ENCODE results near the gene YWHAQ.
A peak's percentile ranks its signal among the peaks of the same experiment; 100 is the strongest.

YWHAQ gene

DNA sequence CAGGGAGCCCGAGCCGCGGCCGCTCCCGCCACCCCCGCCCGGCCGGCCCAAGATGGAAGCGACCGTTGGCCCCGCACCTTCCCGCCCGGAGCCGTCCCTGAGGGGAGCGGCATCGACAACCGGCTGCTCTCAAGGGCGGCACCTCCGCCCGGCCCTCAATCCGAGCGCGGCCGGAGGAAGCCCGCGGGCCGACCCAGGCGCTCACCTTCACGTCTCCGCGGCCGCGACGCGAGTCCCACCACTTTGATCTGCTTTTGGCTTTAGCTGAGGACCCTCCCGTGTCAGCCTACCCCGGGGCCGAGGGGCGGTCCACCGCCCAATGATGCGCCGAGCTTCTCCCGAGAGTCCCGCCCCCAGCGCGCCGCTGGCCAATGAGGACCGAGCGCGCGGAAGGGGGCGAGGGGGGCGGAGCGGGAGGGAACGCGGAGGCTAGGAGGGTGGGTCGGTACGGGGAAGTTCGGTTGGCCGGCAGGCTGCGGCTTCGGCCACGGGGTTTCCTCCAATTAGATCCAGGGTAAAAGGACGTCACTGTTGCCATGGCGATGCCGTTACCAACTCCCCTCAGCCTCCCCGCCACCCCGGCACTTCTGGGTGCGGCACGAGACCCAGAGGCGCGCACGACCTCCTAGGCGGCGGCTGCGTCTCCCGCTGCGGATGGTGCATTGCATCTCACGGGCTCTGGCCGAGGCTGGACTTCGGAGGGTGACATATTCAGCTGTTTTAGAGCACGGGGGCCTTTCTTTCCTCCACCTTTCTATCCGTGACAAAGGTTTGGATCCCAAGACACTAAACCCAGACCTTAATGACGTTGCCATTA is at the start of gene YWHAQ:
Gene YWHAQ, minus strand, starts transcription at position 262 of the 817 bp plus-strand sequence. CDS start 545 bp downstream, outside the sequence.
- DNase-seq: peak; percentile 97

DNA sequence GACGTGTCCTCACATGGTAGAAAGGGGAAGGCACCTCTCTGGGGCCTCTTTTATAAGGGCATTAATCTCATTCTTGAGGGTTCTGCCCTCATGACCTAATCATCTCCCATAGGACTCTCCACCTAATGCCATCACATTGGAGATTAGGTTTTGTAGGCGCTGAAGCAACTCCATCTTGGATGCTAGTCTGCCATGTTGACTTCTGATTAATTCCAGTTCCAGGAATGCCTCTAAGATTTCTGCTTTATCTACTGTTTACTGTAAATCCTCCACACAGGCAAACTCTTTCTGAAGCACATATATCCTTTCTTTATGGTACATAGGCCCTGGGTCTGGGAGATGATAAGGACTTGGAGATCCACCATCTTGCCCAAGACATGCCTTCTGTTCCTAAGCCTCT is 49.3 kb upstream of the YWHAQ start:
- no peak for DNase-seq

DNA sequence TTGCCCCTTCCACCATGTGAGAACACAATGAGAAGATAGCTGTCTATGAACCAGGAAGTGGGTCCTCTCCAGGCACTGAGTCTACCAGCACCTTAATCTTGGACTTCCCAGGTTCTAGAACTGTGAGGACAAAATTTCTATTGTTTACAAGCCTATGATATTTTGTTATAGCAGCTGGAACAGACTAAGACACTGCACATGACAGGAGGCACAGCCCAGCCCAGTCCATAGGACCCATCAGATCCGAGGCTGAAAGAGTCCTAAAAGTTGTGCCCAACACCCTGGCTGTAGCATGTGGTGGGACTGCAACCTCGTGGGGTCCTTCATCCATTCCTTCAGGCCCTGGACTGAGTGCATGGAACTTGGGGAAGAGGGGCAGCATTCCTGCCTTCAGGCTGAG is 48.4 kb upstream of the YWHAQ start:
- no peak for DNase-seq

DNA sequence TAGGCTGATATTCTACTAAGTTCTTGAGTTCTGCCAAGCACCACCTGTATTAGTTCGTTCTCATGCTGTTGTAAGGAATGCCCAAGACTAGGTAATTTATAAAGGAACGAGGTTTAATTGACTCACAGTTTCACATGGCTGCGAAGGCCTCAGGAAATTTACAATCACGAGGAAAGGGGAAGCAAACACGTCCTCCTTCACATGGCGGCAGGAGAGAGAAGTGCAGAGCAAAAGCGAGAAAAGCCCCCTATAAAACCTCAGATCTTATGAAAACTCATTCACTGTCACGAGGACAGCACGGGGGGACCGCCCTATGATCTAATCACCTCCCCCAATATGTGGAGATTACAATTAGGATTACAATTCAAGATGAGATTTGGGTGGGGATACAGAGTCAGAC is 47.7 kb upstream of the YWHAQ start:
- DNase-seq: no peak

DNA sequence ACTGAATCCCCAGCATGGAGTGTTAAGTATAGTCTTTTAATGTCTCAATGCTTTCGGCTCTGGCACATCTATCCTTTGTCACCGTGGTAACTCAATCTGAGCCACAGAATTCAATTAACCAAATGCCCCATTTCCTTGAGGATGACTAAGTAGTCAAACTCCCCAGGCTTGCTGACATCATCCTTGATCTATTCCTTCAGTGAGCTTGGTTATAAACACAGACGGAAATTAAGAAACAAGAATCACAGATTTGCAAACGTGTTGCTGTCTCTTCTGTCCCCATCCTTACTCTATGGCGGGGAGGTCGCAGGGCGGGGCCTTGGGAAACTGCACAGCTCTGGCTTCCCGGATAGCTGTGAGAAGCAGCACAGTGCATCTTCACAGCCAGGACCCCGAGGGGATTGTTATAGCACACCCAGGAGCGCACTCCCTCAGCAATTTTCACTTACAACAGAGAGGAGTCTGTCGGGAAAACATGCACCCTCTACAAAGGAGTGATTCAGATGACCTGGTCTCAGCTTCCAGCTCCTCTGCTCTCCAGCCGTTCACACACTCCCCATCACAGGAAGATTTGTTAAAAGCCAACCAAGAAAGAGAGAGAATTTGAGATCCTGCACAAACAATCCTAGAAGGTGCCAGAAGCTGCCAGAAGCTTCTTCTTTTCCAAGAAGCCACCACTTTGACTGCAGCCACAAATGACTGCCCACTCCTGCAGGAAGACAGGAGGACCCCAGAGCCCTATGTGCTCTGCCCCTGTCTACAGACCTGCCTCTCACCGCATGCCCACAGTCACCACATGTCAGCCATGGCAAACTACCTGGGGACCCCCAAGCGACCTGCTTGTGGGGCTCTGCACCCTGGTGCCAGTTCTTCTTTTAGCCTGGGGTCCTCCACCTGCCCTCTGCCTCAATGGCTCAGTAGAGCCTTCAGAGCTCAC is 44.9 kb upstream of the YWHAQ start:
- DNase-seq: no peak

DNA sequence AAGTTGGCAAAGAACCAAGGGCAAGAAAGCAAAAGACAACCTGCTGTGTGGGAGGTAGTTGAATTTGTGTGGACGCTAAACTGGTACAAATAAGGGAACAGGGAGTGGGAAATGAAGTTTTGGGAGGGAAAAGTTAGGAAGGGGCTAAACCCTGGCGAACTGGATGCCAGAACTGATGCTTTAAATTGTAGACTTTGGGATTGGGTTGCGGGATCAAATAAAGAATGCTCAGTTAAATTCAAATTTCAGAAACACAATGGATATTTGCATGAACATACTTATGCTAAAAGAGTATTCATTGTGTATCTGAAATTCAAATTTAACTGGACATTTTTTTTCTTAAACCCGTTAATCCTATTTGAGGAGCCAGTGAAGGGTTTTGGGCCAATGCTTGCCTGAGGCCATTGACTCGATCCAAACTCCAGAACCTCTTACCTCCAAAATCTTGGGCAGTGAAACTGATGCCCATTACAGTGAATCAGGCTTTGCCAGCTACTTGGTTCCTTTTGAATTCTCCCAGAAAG is 44.2 kb upstream of the YWHAQ start:
- no peak for DNase-seq

DNA sequence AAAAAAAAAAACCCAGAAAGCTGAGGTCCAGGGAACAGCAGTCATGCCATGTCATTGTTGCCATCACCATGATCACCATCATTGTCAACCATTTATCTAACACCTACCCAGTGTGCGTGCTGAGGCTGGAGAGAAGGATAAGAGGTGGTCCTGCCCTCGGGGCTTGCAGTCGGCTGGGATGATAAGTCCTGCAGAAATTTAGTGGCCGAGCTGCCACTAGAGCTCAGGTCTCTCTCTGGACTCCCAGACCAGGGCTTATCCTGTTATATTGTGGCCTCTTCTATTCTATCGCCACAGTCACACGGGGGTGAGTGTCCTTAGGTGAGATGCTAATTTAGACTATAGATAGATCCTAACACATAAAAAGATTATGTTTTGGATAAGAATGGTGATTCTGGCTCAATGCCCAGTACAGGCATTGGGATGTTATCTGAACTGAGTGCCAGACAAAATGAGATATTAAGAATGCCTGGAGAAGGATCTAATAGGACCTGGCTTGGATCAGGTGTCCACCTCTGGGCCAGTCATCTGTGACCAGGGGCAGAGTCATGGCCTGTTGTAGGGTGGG is 43.2 kb upstream of the YWHAQ start:
- no peak for DNase-seq

DNA sequence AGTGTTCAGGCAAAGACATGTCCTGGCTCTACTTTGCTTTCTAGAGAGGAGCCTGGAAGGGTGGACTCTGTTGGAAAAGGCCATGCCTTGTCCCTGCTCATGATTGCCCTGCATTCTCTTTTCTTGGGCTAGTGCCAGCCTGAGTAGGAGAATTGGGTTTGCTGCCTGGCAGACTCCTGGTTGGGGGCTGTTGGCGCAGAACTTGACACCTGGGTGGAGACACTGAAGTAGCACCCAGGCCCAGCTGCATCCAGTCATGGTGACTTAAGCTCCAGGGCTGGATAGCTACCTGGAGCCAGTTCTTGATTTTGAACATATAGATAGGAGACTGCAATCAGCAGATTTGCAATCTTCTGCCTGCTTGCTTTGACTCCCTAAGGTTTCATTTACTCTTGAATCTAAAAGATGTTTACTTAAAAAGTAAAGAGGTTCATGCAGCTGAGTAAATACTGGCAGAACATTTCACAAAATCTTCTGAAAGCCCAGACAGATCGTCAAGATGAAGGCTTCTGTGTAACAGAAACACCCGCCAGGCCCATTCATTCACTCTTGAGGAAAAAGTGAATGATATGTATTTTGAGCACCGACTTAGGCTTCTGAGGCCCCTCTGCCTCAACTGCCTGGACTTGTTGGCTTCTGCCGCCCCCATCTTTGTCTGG is 38.0 kb upstream of the YWHAQ start:
- no peak for DNase-seq

DNA sequence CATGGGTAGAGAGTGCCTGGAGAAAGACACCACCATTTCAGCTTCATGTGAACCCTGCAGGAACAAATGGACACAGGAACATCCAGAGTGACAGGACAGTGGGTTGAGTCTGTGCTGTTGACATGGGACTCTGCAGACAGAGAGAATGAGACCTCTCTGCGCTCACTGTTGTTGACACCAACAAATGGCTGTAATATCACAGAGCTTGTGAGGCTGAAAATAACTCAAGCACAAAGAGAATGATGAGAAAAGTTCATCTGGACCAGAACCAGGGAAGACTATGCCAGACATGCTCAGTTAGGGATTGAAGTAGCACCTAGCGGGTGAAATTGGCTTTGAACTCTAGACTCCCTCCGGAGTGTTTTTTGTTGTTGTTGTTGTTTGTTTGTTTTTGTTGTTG is 37.0 kb upstream of the YWHAQ start:
- DNase-seq: no peak

DNA sequence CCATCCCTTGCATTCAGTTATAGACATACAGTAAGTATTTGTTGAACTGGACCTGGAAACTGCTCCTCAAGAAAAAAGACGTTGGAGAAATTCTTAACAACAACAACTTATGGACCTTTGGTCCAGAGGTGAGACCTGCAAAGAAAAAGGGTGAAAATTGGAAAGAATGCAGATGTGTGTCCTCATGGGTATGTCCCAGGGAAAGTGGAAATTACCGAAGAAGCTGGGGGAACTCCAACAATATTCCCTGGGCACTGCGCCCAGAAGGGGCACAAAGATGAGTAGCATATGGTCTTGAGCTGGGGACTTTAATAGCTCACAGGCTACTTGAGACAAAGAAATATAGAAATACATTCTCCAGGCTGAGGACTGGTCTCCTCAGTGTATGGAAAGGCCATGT is 35.5 kb upstream of the YWHAQ start:
- no peak for DNase-seq

DNA sequence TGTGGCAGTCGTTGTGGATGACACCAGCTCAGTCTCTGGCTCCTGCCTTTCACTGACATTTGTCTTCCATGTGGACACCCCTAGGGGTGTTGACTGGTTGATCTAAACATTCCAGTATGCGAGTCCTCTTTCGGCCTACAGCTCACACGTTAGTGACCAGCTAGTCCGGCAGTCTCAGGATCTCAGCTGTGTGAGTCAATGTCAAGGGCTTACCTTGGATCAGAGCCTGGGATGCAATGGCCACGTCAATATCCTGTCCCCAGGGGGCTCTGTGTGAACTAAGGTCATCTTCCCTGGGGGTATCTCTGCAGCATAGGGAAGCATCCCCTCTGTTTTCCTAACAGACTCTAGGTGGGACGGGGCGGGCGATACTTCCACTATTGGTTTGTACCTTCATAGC is 35.1 kb upstream of the YWHAQ start:
- DNase-seq: no peak

DNA sequence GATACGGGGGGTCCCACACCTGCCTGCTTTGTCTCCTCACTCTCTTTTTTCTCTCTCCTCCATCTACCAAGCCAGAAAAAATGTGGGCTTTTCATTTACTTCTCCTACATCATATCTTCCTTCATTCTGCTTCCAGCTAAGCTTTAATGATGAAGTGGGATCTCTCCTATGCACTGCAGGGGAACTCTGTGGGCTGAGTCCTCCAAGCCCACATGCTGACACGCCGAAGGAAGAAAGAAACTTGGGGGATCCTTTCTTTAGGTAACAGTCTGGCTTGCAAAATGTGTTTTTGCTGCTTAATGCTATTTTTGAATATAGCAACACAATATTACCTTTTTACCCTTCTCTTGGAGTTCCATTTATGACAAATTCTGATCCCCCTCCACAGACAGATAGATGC is 33.6 kb upstream of the YWHAQ start:
- no peak for DNase-seq

DNA sequence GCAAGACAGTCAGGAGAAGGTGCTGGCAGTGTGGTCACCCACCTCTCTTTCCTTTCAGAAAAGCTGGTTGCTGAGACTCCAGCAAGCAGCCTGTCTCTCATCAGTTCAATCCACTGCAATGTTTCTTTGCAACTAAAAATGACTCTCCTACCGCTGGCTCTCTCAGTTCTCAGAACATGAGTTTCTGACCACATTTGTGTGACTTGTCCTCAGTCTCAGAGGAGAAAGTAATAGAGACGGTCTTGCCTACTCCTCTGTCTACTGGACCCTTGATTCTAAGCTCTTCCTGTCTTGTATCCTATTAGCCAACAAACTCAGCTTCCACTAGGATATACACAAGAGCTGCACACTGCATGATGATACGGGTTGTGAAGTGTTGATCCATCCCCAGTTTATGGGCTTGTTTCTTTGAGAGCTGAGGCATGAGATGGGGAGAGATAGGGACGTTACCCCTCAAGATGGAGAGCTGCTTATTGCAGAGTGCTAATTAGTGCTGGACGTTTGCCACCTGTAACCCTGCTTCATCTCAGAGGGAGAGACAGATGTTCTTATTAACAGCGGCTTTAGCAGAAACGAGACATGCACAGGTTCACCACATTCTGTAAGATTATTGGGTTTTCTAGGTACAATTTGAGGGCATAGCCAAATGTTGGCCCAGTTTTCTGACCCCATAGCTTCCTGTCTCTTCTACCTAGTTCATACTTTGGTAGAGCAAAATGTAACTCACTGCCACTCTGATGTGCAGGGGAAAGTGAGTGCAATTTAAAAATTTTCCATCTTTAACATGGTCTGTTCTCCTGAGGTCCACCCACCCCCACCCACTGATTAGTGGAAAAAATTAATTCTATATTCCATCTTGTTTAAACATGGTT is 32.4 kb upstream of the YWHAQ start:
- no peak for DNase-seq

DNA sequence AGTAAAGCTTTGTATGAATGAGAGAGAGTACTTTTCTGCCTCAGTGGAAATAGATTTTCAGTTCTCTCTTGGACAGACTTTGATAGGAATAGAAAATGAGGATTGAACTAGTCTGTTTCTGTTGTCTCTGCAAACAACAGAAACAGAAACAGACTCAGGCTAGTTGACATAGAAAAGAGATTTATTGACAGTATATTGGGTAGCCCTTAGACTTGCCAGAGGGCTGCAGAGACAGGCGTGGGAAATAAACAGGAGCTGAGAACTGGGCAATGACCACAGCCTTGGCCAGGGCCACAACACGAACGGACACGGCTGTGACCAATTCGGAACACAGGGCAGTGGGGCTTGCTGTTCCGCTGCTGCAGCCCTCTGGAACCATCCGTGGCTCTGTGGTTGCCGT is 30.5 kb upstream of the YWHAQ start:
- no peak for DNase-seq

DNA sequence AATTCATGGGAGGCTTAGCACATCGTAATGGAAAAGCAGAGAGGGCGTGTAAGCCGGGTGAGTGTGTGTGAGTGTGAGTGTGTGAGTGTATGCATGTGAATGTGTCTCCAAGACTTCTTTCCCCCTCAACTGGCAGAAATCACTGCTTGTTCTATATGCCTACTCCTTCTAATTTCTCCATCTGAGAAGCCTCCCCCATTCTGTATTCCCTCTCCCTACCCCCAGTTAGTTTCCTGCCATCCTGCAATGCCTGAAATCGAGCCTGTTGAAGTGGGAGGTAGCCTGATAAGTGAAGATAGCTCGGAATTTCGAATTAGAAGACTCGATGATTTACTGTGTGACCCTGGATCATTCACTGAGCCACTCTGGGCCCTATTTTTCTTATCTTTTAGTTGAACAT is 30.0 kb upstream of the YWHAQ start:
- DNase-seq: no peak

DNA sequence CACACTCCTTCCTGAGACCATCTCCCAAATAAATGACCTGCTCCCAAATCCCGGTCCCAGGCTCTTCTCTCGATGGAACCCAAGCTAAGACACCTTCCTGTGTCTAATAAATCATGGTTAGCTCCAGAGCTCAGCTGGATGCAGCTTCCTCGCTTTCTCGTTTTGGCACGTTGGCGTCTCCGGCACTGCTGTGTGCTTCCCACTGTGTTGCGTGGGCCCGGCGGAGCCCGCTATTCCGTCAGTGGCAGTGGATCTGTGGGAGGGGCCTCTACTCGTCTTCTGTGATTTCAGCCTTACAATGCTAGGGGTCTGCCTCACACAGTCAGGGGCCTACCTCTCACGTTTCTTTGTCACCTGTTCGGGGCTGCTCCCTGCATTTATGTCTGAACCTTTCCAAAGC is 29.4 kb upstream of the YWHAQ start:
- DNase-seq: no peak

DNA sequence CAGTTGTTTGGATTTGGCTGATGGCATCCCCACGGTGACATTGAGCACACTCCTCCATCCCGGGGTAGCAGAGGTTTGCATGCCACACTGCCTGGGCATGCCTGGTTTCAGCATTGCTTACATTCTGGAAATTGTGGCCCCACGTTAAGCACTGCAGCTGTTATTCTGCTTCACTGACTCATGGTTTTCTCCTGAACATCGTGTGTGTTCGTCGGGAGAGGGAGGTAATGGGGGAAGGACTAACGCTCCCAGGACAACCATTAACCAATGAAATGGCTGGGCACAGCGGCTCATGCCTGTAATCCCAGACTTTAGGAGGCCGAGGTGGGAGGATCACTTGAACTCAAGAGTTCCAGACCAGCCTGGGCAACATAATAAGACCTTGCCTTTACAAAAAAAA is 28.2 kb upstream of the YWHAQ start:
- DNase-seq: no peak

DNA sequence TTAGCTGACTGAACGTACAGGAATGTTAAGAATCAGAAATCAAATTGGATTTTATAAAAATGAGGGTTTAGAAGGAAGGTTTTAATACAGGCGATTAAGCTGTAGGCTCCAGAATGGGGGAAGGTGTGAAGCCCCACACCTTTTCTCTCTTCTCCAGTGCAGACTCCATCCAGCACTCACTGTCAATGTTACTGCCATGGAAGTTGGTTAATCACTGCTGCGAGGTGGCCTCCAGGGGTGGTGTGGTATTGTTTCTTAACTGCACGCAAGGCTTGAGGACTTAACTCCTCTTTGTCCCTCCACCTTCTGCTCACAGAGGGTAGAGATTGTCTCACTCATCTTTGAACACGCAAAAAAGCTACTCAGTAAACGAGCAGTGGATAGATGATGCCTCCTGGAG is 26.9 kb upstream of the YWHAQ start:
- DNase-seq: no peak

DNA sequence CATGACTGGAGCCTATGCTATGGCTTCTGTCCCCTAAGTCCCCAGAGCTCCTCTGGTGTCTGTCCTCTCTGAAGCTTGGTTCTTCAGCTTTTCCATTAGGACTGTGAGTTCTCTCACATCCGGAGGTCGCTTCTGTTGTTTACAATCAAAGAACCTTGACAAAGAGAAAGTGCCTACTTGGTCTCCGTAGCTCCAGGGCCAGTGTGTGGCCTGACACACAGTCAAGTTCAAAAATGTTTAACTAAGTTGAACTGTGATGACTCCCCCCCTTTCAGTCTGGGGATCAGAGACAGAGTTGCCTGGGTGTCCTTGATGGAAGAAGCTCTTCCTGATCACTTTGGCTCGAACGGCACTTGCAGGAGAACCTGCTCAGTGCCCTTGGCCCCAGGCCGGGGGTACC is 26.3 kb upstream of the YWHAQ start:
- DNase-seq: no peak

DNA sequence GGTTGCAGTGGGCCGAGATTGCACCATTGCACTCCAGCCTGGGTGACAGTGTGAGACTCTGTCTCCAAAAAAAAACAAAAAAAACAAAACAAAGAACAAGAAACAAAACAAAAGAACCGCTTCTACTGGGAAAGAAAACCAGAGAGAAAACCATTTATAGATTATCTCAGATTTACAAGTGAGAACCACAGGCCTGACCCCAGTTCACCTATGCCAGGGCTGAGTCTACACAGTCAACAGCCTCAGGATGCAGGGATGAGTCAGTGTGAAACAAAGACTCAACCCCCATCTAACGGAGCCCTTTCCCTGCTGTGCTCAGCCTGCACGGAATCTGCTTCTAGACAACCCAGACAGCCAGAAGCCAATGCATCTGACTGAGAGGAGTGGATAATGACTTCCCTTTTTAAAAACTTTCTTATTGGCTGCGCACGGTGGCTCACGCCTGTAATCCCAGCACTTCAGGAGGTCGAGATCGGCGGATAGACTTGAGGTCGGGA is 25.5 kb upstream of the YWHAQ start:
- peak; percentile 22 for DNase-seq

DNA sequence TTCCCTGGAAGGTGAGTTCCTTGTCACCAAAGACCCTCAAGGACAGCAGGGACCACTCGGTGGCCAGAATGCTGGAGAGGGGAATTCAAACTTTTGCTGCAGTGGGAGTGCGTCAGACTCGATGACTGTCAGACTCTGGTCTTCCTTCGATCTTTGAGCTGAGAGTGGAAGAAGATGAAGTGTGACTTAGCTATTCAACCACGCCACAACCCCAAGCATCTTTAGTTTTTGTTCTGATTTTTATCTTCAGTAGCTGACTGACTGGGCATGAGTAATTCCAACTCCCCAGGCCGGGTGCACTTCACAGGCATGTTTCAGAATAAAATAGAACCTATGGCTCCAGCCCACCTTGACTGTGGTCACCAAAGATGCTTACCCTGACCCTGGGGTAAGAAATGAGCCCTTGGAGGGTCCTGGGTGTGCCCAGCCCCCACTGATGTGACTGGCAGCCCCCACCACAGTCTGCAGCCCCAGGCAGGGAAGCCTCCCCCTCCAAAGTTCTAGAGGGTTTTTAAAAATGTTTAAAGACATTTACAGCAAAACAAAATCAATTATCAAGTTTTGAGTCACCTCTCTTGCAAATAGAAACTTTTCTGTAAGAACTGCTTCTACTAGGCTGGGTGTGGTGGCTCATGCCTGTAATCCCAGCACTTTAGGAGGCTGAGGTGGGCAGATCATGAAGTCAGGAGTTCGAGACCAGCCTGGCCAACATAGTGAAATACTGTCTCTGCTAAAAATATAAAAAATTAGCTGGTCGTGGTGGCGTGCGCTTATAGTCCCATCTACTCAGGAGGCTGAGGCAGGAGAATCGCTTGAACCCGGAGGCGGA is 24.9 kb upstream of the YWHAQ start:
- no peak for DNase-seq

Measured in activated naive CD4-positive, alpha-beta T cell treated with anti-CD3 and anti-CD28 coated beads, Interleukin-2, amount 50 U/mL, for 16 hours (primary cell).